CD14-positive monocyte (primary cell): ENCODE measurements around the gene BTBD19. TPM values are rescaled to one million over a fixed set of nuclear protein-coding genes. Genes with fewer than 3 reads are reported as not detected.

Experiments
- DNase-seq, 3 donors: peaks; one replicate each; pipeline ENCODE4 v3.0.0-alpha.2; 2011 to 2022
- H2AFZ ChIP-seq: 2 replicates; pipeline ENCODE4 v1.6.0; 2012; ENCODE audit warnings: mild to moderate bottlenecking, low read depth, low read length, inconsistent platforms; ENCODE audit not compliant: insufficient read depth, poor library complexity, severe bottlenecking
- H3K27ac ChIP-seq, 2 donors: 1 replicate in 1 of 2; 2 replicates in 1 of 2; pipeline ENCODE4 v1.5.1; 2012 to 2013; ENCODE audit warnings: low read length in 2 of 2, control low read depth in 1 of 2, inconsistent platforms in 1 of 2, low read depth in 1 of 2, mild to moderate bottlenecking in 1 of 2
- H3K27me3 ChIP-seq, 2 donors: one replicate each; pipeline versions ENCODE4 v1.6.0 to v1.6.1; 2011 to 2013; ENCODE audit warnings: low read length in 2 of 2; ENCODE audit not compliant: control insufficient read depth in 2 of 2, insufficient read depth in 2 of 2
- H3K36me3 ChIP-seq, 2 donors: replicated peaks in 1 of 2; 1 replicate in 1 of 2; 2 replicates in 1 of 2; pipeline versions ENCODE4 v1.5.1 to v1.6.1; 2012 to 2013; ENCODE audit warnings: low read length in 2 of 2, control low read depth in 1 of 2, inconsistent platforms in 1 of 2, mild to moderate bottlenecking in 1 of 2; ENCODE audit not compliant: insufficient read depth in 2 of 2, control insufficient read depth in 1 of 2
- H3K4me1 ChIP-seq, 2 donors: 1 replicate in 1 of 2; 2 replicates in 1 of 2; pipeline versions ENCODE4 v1.5.1 to v1.6.1; 2012 to 2013; ENCODE audit warnings: low read length in 2 of 2, control low read depth in 1 of 2, inconsistent platforms in 1 of 2, mild to moderate bottlenecking in 1 of 2, moderate library complexity in 1 of 2; ENCODE audit not compliant: insufficient read depth in 2 of 2, control insufficient read depth in 1 of 2
- H3K4me2 ChIP-seq: replicated peaks from 2 replicates; pipeline ENCODE3; 2012; ENCODE audit warnings: low read length, moderate library complexity, mild to moderate bottlenecking; ENCODE audit not compliant: poor library complexity, severe bottlenecking; ENCODE audit errors: extremely low read depth
- H3K4me3 ChIP-seq, 3 experiments: fragments of 200-600 bp in 1 of 3; sonication (generic) in 1 of 3; replicated peaks in 1 of 3; 1 replicate in 2 of 3; 2 replicates in 1 of 3; pipeline ENCODE4 v1.5.1; 2011 to 2013; ENCODE audit warnings: low read length in 3 of 3, mild to moderate bottlenecking in 3 of 3, control low read depth in 2 of 3, low read depth in 2 of 3, inconsistent platforms in 1 of 3, moderate library complexity in 1 of 3
- H3K79me2 ChIP-seq: 2 replicates; pipeline ENCODE4 v1.6.0; 2012; ENCODE audit warnings: mild to moderate bottlenecking, control low read depth, inconsistent platforms, low read length, moderate library complexity; ENCODE audit not compliant: insufficient read depth
- H3K9ac ChIP-seq: 2 replicates; pipeline ENCODE4 v1.6.0; 2017; ENCODE audit warnings: low read length, mild to moderate bottlenecking; ENCODE audit not compliant: insufficient read depth, poor library complexity, severe bottlenecking
- H3K9me3 ChIP-seq, 2 donors: replicated peaks in 1 of 2; 1 replicate in 1 of 2; 2 replicates in 1 of 2; pipeline versions ENCODE4 v1.5.1 to v1.6.1; 2012 to 2013; ENCODE audit warnings: low read length in 2 of 2, control low read depth in 1 of 2; ENCODE audit not compliant: control insufficient read depth in 1 of 2, insufficient read depth in 1 of 2
- H4K20me1 ChIP-seq: 2 replicates; pipeline ENCODE4 v1.6.0; 2012; ENCODE audit warnings: mild to moderate bottlenecking, low read length, control low read depth, moderate library complexity; ENCODE audit not compliant: insufficient read depth
- H3K27ac Mint-ChIP-seq, 7 donors: one replicate each; pipeline ENCODE4 v1.8.0; 2020; ENCODE audit warnings: mild to moderate bottlenecking in 7 of 7, mixed read lengths in 7 of 7, moderate library complexity in 6 of 7, inconsistent platforms in 2 of 7
- H3K27me3 Mint-ChIP-seq, 3 donors: one replicate each; pipeline ENCODE4 v1.8.0; 2021 to 2022; ENCODE audit warnings: low read depth in 3 of 3, mild to moderate bottlenecking in 3 of 3, mixed read lengths in 3 of 3, moderate library complexity in 3 of 3, inconsistent platforms in 1 of 3
- H3K36me3 Mint-ChIP-seq, 2 donors: one replicate each; pipeline ENCODE4 v1.8.0; 2020; ENCODE audit warnings: mixed read lengths in 2 of 2, inconsistent platforms in 1 of 2, mild to moderate bottlenecking in 1 of 2
- H3K4me1 Mint-ChIP-seq: one replicate; pipeline ENCODE4 v1.8.0; 2020; ENCODE audit warnings: mild to moderate bottlenecking, mixed read lengths
- H3K4me3 Mint-ChIP-seq, 2 donors: one replicate each; pipeline ENCODE4 v1.8.0; 2020; ENCODE audit warnings: mild to moderate bottlenecking in 2 of 2, mixed read lengths in 2 of 2, moderate library complexity in 1 of 2
- H3K9me3 Mint-ChIP-seq, 7 donors: one replicate each; pipeline ENCODE4 v1.8.0; 2020 to 2022; ENCODE audit warnings: mixed read lengths in 7 of 7, mild to moderate bottlenecking in 6 of 7, moderate library complexity in 6 of 7, inconsistent platforms in 2 of 7
- CTCF ChIP-seq: fragments of 200-600 bp; IDR thresholded peaks from one replicate; pipeline ENCODE4 v1.8.0; 2022; ENCODE audit warnings: antibody characterized with exemption, mild to moderate bottlenecking
- WGBS: methylation state at CpG from one replicate; pipeline ENCODE4 v1.1.5; 2013; ENCODE audit warnings: missing lambda C conversion rate; ENCODE audit not compliant: insufficient coverage; 5-methylcytosine and 5-hydroxymethylcytosine counted together
- intact Hi-C, 2 donors: fragments of 100-400 bp; cut with micrococcal nuclease; formaldehyde crosslinking; loops; one replicate each; pipeline versions ENCODE4 v1.15.0 to v1.15.1; 2023
- polyA plus RNA-seq, 3 donors: library from polyadenylated mRNA; depleted of rRNA in 1 of 3; unstranded in 2 of 3; stranded (reverse) in 1 of 3; fragments of 300-500 nt in 2 of 3; fragments of >200 nt in 1 of 3; fragmentation: Illumina TruSeq in 2 of 3; gene quantifications; 1 replicate in 2 of 3; 2 replicates in 1 of 3; pipeline ENCODE4 v1.2.3, GENCODE V29; 2012 to 2021

Gene BTBD19
- polyA plus RNA-seq, 3 donors: 0.10 to 6.3 (median 0.73) TPM

- no peaks in the 10 kb centered on the region for H3K9me3 Mint-ChIP-seq
- WGBS: 49% methylated on average over 8 of the region's 13 CpGs
- H3K36me3 Mint-ChIP-seq: peaks cover 46 to 57% of the 10 kb centered on the region in 2 donors
Measured at GRCh38 chr1:44777969-44778635, 30.2 kb upstream of the BTBD19 start.

More at GRCh38 chr1:44777969-44778635, 30.2 kb upstream of the BTBD19 start:
- Mint-ChIP-seq H3K4me3 (no peak overlapping the region), H3K27me3 (peaks cover 0 to 3% (median 0%) of the 10 kb centered on the region in 3 donors), H3K27ac (peak overlapping the region; percentile 30 to 79 (median 66)), H3K4me1 (peaks cover 34% of the 10 kb centered on the region)
- peak overlapping the region in 1 of 2 donors; percentile 93 for H3K27ac ChIP-seq
- no peaks in the 10 kb centered on the region for H3K27me3 ChIP-seq
- intact Hi-C loops: loop anchor here (5.0 to 10.0 kb wide), 4 partner anchors 36 to 524 kb away; partner anchors contain the start of gene EIF2B3 (in 1 of the 2)
- H3K4me3 ChIP-seq: no peak overlapping the region
- H3K9me3 ChIP-seq: no peaks in the 10 kb centered on the region
- H3K4me1 ChIP-seq: peaks cover 23 to 31% of the 10 kb centered on the region in 2 donors
- no peak overlapping the region for H3K9ac ChIP-seq
- H3K79me2 ChIP-seq: peaks cover 34% of the 10 kb centered on the region
- no peak overlapping the region for H2AFZ ChIP-seq
- no peak for TF ChIP-seq CTCF
- peaks cover 45% of the 10 kb centered on the region for H4K20me1 ChIP-seq
- H3K36me3 ChIP-seq: peaks cover 32 to 54% of the 10 kb centered on the region in 2 donors
- no peak overlapping the region for H3K4me2 ChIP-seq
- no peak for DNase-seq
